HCT116 (cell line): ENCODE results near the gene RAD9B. TPM values are rescaled to one million over a fixed set of nuclear protein-coding genes. Genes with fewer than 3 reads are reported as not detected.

Source experiments
- ATAC-seq: fragments of 200-7000 bp; cut with Tn5 transposase; 2 replicates; pipeline ENCODE4 v1.9.1; 2020; ENCODE audit warnings: mild to moderate bottlenecking, moderate library complexity
- BruUV-seq: library from RNA; stranded (reverse); fragments of 400-500 nt; replicated peaks from 2 replicates; lab custom pipeline; 2021; lab: Mats Ljungman, UMichigan
- CTCF ChIA-PET: fragments of 300-600 bp; sonication (Branson Sonifier 250); formaldehyde crosslinking; loops from one replicate; lab custom pipeline; 2021; ENCODE audit warnings: antibody characterized with exemption; lab: Charles Lee
- POLR2A ChIA-PET: fragments of 300-600, 350-600 bp; sonication (Branson Sonifier 250); formaldehyde crosslinking; loops from one replicate; lab custom pipeline; 2021; ENCODE audit warnings: antibody characterized with exemption; lab: Charles Lee
- RAD21 ChIA-PET, 2 experiments: fragments of 300-600 bp; sonication (Branson Sonifier 250); formaldehyde crosslinking; loops; one replicate each; lab custom pipeline; 2023; ENCODE audit warnings: low total read pairs in 2 of 2; ENCODE audit not compliant: uncharacterized antibody in 2 of 2, unreplicated experiment in 2 of 2, low non-redundant PET in 1 of 2; lab: Charles Lee
- DNase-seq: peaks from one replicate; pipeline ENCODE4 v3.0.0-alpha.2; 2010; ENCODE audit warnings: low read depth, low spot score
- H2AFZ ChIP-seq: fragments of 200-600 bp; shearing (Covaris generic), sonication (generic); 2 replicates; pipeline ENCODE4 v1.6.1; 2017; ENCODE audit warnings: low read depth, mixed run types, mixed read lengths, antibody characterized with exemption, low read length; ENCODE audit not compliant: poor library complexity, severe bottlenecking
- H3K27ac ChIP-seq: 2 replicates; pipeline ENCODE4 v1.5.1; 2012; ENCODE audit warnings: low read depth, low read length
- H3K27me3 ChIP-seq: fragments of 200-600 bp; sonication (generic); 2 replicates; pipeline ENCODE4 v1.6.1; 2016; ENCODE audit warnings: mixed run types, low read length, mixed read lengths; ENCODE audit not compliant: insufficient read depth
- H3K36me3 ChIP-seq, 2 experiments: fragments of 200-500 bp in 1 of 2; fragments of 200-600 bp in 1 of 2; sonication (Bioruptor generic) in 1 of 2; sonication (generic) in 1 of 2; 2 replicates each; pipeline versions ENCODE4 v1.5.1 to v1.6.1; 2014 to 2016; ENCODE audit warnings: low read length in 2 of 2, inconsistent platforms in 1 of 2, mixed read lengths in 1 of 2, mixed run types in 1 of 2; ENCODE audit not compliant: insufficient read depth in 2 of 2, control insufficient read depth in 1 of 2
- H3K4me1 ChIP-seq, 2 experiments: fragments of 200-600 bp in 1 of 2; sonication (generic) in 1 of 2; 2 replicates each; pipeline versions ENCODE4 v1.5.1 to v1.6.1; 2012 to 2017; ENCODE audit warnings: low read length in 2 of 2, inconsistent platforms in 1 of 2, mild to moderate bottlenecking in 1 of 2, mixed read lengths in 1 of 2, mixed run types in 1 of 2, moderate library complexity in 1 of 2; ENCODE audit not compliant: insufficient read depth in 2 of 2, control insufficient read depth in 1 of 2
- H3K4me2 ChIP-seq: fragments of 200-600 bp; sonication (generic); 2 replicates; pipeline ENCODE4 v1.6.1; 2017; ENCODE audit warnings: mixed run types, low read length, mixed read lengths
- H3K4me3 ChIP-seq, 2 experiments: fragments of 200-600 bp in 1 of 2; sonication (generic) in 1 of 2; replicated peaks in 1 of 2; 2 replicates each; pipeline ENCODE4 v1.5.1; 2011 to 2016; ENCODE audit warnings: low read length in 2 of 2, control low read depth in 1 of 2, low read depth in 1 of 2, mild to moderate bottlenecking in 1 of 2, mixed read lengths in 1 of 2, mixed run types in 1 of 2
- H3K79me2 ChIP-seq: fragments of 200-600 bp; sonication (generic); 2 replicates; pipeline ENCODE4 v1.6.1; 2017; ENCODE audit warnings: mild to moderate bottlenecking, mixed run types, low read length, moderate library complexity, mixed read lengths; ENCODE audit not compliant: insufficient read depth
- H3K9ac ChIP-seq: fragments of 200-600 bp; sonication (generic); 2 replicates; pipeline ENCODE4 v1.6.1; 2016; ENCODE audit warnings: low read length, mixed read lengths
- H3K9me2 ChIP-seq: fragments of 200-600 bp; sonication (generic), shearing (Covaris generic); 2 replicates; pipeline ENCODE4 v1.6.1; 2017; ENCODE audit warnings: mixed run types, mild to moderate bottlenecking, moderate library complexity; ENCODE audit not compliant: insufficient read depth
- H3K9me3 ChIP-seq, 2 experiments: fragments of 200-500 bp in 1 of 2; fragments of 200-600 bp in 1 of 2; sonication (Bioruptor generic) in 1 of 2; sonication (generic) in 1 of 2; 2 replicates each; pipeline ENCODE4 v1.6.1; 2014 to 2017; ENCODE audit warnings: low read length in 2 of 2, mixed read lengths in 2 of 2, inconsistent platforms in 1 of 2, low read depth in 1 of 2, mild to moderate bottlenecking in 1 of 2, mixed run types in 1 of 2, moderate library complexity in 1 of 2; ENCODE audit not compliant: control insufficient read depth in 1 of 2, insufficient read depth in 1 of 2
- H4K20me1 ChIP-seq: fragments of 200-600 bp; sonication (generic), shearing (Covaris generic); 2 replicates; pipeline ENCODE4 v1.6.1; 2017; ENCODE audit warnings: mixed run types, mild to moderate bottlenecking, moderate library complexity; ENCODE audit not compliant: insufficient read depth
- CTCF ChIP-seq, 3 experiments: fragments of 200-600 bp in 1 of 3; sonication (generic) in 1 of 3; IDR thresholded peaks in 2 of 3; conservative IDR thresholded peaks in 1 of 3; 2 replicates each; pipeline ENCODE4 v1.5.1; 2012 to 2017; ENCODE audit warnings: low read depth in 2 of 3, low read length in 2 of 3, antibody characterized with exemption in 1 of 3, borderline replicate concordance in 1 of 3, control low read depth in 1 of 3, mild to moderate bottlenecking in 1 of 3, mixed read lengths in 1 of 3, mixed run types in 1 of 3, moderate library complexity in 1 of 3; ENCODE audit not compliant: insufficient read depth in 1 of 3
- ELF1 ChIP-seq: IDR thresholded peaks from 2 replicates; pipeline ENCODE4 v1.6.1; 2012; ENCODE audit warnings: low read depth, borderline replicate concordance
- FOSL1 ChIP-seq: IDR thresholded peaks from 2 replicates; pipeline ENCODE4 v1.6.1; 2012; ENCODE audit warnings: low read depth
- JUND ChIP-seq: IDR thresholded peaks from 2 replicates; pipeline ENCODE4 v1.6.1; 2012
- POLR2A ChIP-seq: IDR thresholded peaks from 2 replicates; pipeline ENCODE4 v1.7.0; 2011; ENCODE audit warnings: borderline replicate concordance; ENCODE audit not compliant: insufficient read depth, insufficient read length; ENCODE audit errors: extremely low read depth
- POLR2AphosphoS5 ChIP-seq: IDR thresholded peaks from 2 replicates; pipeline ENCODE4 v1.6.1; 2011; ENCODE audit warnings: mild to moderate bottlenecking, low read depth, low read length, moderate library complexity
- SIN3A ChIP-seq: IDR thresholded peaks from 2 replicates; pipeline ENCODE4 v1.6.1; 2012; ENCODE audit warnings: low read depth
- SRF ChIP-seq: IDR thresholded peaks from 2 replicates; pipeline ENCODE4 v1.6.1; 2012; ENCODE audit warnings: low read depth
- intact Hi-C: fragments of 100-400 bp; cut with micrococcal nuclease; formaldehyde crosslinking; loops from 2 replicates; pipeline ENCODE4 v1.10.0; 2022
- total RNA-seq: library from RNA; stranded (reverse); gene quantifications from one replicate; pipeline ENCODE4 v1.2.1, GENCODE V29; 2021; ENCODE audit not compliant: unreplicated experiment
- TF ChIP-seq, protein P1 (sequence below): IDR thresholded peaks from 2 replicates; pipeline ENCODE4 v1.6.1; 2012
- TF ChIP-seq, protein P2 (sequence below): IDR thresholded peaks from 2 replicates; pipeline ENCODE4 v1.6.1; 2012

Gene RAD9B
- total RNA-seq, 1 experiment from 2014 or later = 0.17 TPM

GRCh38 chr12:110453569-110454296 lies 48.4 kb upstream of the RAD9B start:
- peaks cover 4 to 12% of the 10 kb centered on the region in 2 experiments; a peak in 2 of 4 replicates for H3K36me3 ChIP-seq
- H3K9ac ChIP-seq = no peak overlapping the region
- ATAC-seq (no peak), DNase-seq (no peak)
- ChIA-PET POLR2A (interaction anchor here (1.9 kb wide), 1 partner anchor 14 kb away, joined by 5 read pairs; the partner anchor contains the start of gene GPN3), RAD21 (no interaction called here), CTCF (no interaction called here)
- TF ChIP-seq, protein P1, sequence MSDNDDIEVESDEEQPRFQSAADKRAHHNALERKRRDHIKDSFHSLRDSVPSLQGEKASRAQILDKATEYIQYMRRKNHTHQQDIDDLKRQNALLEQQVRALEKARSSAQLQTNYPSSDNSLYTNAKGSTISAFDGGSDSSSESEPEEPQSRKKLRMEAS = no peak
- TF ChIP-seq JUND (no peak), SRF (no peak), POLR2A (no peak), FOSL1 (no peak), POLR2AphosphoS5 (no peak), SIN3A (no peak), CTCF (IDR thresholded peaks at IDR 0.05 in 2 of 3, conservative IDR thresholded peaks at IDR 0.05 in 1 of 3; ENCODE audit: borderline replicate concordance in 1 of 3, insufficient read depth in 1 of 3, low read depth in 2 of 3, low read length in 2 of 3) (no peak), ELF1 (no peak)
- TF ChIP-seq, protein P2, sequence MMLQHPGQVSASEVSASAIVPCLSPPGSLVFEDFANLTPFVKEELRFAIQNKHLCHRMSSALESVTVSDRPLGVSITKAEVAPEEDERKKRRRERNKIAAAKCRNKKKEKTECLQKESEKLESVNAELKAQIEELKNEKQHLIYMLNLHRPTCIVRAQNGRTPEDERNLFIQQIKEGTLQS = no peak
- BruUV-seq = no TSS peak
- peaks cover 14% of the 10 kb centered on the region for H3K79me2 ChIP-seq
- intact Hi-C loops = loop anchor here (5.0 kb wide), 1 partner anchor 434 kb away; no protein-coding TSS in a partner anchor
- no peak overlapping the region for H3K4me2 ChIP-seq
- H4K20me1 ChIP-seq = no peaks in the 10 kb centered on the region
- no peaks in the 10 kb centered on the region for H3K27me3 ChIP-seq
- no peak overlapping the region for H2AFZ ChIP-seq
- peaks cover 0 to 11% of the 10 kb centered on the region in 2 experiments; a peak in 2 of 4 replicates for H3K4me1 ChIP-seq
- no peak overlapping the region for H3K27ac ChIP-seq
- no peak overlapping the region for H3K4me3 ChIP-seq
- H3K9me2 ChIP-seq = no peaks in the 10 kb centered on the region
- no peaks in the 10 kb centered on the region for H3K9me3 ChIP-seq
